GM19455 (cell line): ENCODE data around the gene CX3CR1.
A peak's percentile ranks its signal among the peaks of the same experiment; 100 is the strongest.

ENCODE experiments used
- ATAC-seq: cut with Tn5 transposase; IDR thresholded peaks from one replicate; pipeline ENCODE4 v1.9.1; 2021; ENCODE audit not compliant: unreplicated experiment

The CX3CR1 gene

GRCh38 chr3:39226106-39226741 lies 53.6 kb downstream of the CX3CR1 start:
- no peak for ATAC-seq

GRCh38 chr3:39224288-39224687 lies 55.5 kb downstream of the CX3CR1 start:
- ATAC-seq, result no peak

- no peak for ATAC-seq
These were observed 56.9 kb downstream of the CX3CR1 start for GRCh38 chr3:39222939-39223338.

- no peak for ATAC-seq
These were observed 57.4 kb downstream of the CX3CR1 start for GRCh38 chr3:39222462-39222861.

GRCh38 chr3:39221141-39221530 lies 58.7 kb downstream of the CX3CR1 start:
- ATAC-seq, result no peak

- ATAC-seq, result no peak
These were observed 59.3 kb downstream of the CX3CR1 start for GRCh38 chr3:39220407-39221140.

GRCh38 chr3:39219702-39220101 lies 60.1 kb downstream of the CX3CR1 start:
- no peak for ATAC-seq

- ATAC-seq, result peak; percentile 96
These were observed 63.6 kb downstream of the CX3CR1 start for GRCh38 chr3:39216176-39216790.

- no peak for ATAC-seq
These were observed 66.2 kb downstream of the CX3CR1 start for GRCh38 chr3:39213613-39214012.
